RWPE1 (cell line): ENCODE measurements around the gene HTR1E.

ENCODE experiments used
- CTCF ChIA-PET: fragments of 350-600 bp; sonication (Branson Sonifier 250); formaldehyde crosslinking; extraction: SDS; loops from one replicate; lab custom pipeline; 2021; lab: Yijun Ruan, JAX
- POLR2A ChIA-PET: fragments of 400-600 bp; formaldehyde crosslinking; extraction: SDS; loops from one replicate; lab custom pipeline; 2020; ENCODE audit warnings: antibody characterized with exemption; ENCODE audit not compliant: low non-redundant PET; lab: Yijun Ruan, JAX
- DNase-seq: peaks from one replicate; pipeline ENCODE4 v3.0.0; 2012; ENCODE audit warnings: low spot score
- H3K27ac ChIP-seq: fragments of 450-650 bp; 2 replicates; pipeline ENCODE4 v1.5.1; 2017
- TF ChIP-seq, protein P1 (sequence below): fragments of 450-650 bp; conservative IDR thresholded peaks from 2 replicates; pipeline ENCODE4 v1.5.1; 2017; ENCODE audit warnings: low read depth, mild to moderate bottlenecking

HTR1E gene

DNA sequence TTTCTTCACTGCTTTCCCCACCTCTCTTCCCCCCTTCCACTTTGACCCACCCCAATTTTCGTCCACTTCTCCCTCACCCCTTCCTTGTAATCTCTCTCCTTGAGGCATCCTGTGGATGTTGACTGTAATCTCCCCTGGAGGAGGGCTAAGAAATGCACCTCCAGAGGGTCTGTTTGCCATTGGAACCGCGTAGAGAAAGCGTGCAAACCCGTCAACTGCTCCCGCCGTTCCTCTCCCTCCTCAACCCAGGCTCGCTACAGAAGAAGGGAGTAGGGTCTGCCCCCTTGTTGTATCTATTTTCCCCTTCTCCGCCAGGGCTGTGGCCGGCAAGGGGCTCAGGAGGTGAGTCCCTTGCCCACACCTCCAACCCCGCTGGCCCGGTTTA lies 502 bp upstream of the HTR1E start:
- H3K27ac ChIP-seq = no peak overlapping the region
- DNase-seq = no peak
- CTCF ChIA-PET = interaction anchor here (0.6 to 1.5 kb wide), 4 partner anchors 27 to 375 kb away, joined by 3 to 6 read pairs (median 3); no protein-coding TSS in a partner anchor

DNA sequence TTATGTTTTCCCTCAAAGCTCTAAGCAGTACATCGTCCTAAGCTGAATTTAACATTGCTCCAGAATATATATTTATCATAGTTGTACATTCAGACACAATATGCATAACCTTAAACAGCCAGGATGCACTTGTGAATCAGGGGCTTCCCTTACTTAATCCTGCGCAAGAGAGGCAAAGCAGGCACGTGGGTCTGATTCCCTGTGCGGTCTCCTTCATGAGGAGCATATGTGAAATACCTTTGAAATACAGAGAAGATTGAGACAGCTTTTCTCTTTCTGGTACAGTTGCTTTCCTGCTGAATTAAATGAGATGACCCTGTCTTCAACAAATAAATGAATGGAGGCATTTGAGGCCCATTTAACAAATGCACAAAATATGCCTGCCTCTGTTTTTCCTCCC lies 1.5 kb downstream of the HTR1E start:
- no peak overlapping the region for H3K27ac ChIP-seq
- ChIA-PET POLR2A (no interaction called here), CTCF (interaction anchor here (0.7 kb wide), 3 partner anchors 68 to 1017 kb away, joined by 3 to 4 read pairs (median 4); no protein-coding TSS in a partner anchor)
- no peak for DNase-seq
- TF ChIP-seq, protein P1, sequence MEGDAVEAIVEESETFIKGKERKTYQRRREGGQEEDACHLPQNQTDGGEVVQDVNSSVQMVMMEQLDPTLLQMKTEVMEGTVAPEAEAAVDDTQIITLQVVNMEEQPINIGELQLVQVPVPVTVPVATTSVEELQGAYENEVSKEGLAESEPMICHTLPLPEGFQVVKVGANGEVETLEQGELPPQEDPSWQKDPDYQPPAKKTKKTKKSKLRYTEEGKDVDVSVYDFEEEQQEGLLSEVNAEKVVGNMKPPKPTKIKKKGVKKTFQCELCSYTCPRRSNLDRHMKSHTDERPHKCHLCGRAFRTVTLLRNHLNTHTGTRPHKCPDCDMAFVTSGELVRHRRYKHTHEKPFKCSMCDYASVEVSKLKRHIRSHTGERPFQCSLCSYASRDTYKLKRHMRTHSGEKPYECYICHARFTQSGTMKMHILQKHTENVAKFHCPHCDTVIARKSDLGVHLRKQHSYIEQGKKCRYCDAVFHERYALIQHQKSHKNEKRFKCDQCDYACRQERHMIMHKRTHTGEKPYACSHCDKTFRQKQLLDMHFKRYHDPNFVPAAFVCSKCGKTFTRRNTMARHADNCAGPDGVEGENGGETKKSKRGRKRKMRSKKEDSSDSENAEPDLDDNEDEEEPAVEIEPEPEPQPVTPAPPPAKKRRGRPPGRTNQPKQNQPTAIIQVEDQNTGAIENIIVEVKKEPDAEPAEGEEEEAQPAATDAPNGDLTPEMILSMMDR = no peak

More for the DNA sequence above, 502 bp upstream of the HTR1E start:
- TF ChIP-seq, protein P1 = no peak
- POLR2A ChIA-PET = no interaction called here

DNA sequence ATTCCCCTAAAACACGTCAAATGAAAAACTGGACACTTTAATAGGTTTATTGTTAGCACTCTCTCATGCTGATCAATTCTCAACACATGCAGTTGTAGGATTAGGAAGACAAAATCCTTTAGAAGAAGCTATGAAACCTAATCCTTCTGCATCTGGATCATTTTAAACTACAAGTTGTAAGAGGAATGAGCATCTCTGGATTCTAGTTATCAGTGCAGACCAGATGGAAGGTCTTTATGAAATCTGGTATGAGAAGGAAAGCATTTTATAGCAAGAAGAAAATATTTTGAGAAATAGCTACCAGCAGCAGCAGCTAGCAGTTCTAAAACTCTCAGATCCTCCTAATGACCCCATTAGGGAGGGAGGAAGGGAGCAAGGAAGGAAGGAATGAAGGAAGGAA lies 4.1 kb downstream of the HTR1E start:
- POLR2A ChIA-PET = no interaction called here
- H3K27ac ChIP-seq = no peak overlapping the region
- DNase-seq = no peak
- CTCF ChIA-PET = no interaction called here
- TF ChIP-seq, protein P1 = no peak

DNA sequence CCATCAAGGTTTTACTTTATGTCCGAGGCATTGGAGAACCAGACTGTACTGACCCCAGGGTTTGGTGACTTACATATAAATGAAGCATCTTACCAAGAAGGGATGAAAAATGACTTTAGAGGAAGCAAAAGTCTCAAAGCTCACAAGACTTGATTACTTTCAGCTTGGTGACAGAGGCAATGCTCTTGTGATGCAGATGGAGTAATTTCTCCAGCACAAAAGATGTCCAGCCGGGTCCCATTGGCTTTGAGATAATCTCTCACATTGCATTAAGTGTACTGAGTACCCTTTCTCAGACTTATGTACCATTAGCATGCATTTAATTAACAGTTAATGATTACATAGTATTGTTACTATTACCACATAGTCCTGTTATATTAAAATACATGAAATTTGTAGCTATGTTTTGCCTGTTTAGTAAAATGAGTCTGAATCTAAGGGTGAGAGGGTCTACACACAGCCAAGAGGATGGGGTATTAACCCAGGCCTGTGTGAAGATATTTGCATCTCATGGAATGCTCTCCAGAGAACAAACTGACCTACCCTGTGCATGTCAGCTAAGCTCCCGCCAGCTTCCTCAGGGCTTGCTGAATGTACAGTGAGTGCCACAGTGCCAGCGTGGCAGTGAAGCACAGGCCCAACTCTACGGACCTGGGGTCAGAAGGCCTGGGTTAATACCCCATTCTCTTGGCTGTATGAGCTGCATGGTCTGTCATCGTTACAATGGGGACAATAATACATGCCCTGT lies 5.6 kb downstream of the HTR1E start:
- no peak overlapping the region for H3K27ac ChIP-seq
- ChIA-PET POLR2A (no interaction called here), CTCF (interaction anchor here (0.6 to 0.7 kb wide), 3 partner anchors 51 to 1837 kb away, joined by 3 to 5 read pairs (median 3); no protein-coding TSS in a partner anchor)
- TF ChIP-seq, protein P1 = no peak
- DNase-seq = no peak

DNA sequence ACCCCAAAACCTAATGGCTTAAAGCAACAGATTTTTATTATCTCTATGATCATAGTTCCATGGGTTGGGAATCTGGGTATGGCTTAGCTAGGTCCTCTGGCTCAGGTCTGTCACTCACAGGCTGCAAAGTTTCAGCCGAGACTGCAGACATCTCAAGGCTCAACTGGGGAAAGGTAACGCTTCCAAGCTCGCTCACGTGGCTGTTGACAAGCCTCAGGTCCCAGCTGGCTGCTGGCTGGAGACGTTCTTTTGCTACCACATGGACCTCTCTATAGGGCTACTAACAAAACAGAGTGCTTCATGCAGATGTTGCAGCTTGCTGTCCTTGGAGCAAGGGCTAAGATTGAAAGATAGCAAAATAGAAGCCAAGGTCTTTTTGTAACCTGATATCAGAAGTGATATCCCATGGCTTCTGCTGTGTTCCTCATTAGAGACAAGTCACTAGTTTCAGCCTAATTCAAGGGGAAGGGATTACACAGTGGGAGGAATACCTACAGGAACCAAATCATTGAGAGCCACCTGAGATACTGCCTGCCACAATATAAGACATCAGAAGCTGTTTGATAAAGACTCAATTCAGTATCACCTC lies 6.6 kb downstream of the HTR1E start:
- ChIA-PET POLR2A (no interaction called here), CTCF (interaction anchor here (0.6 kb wide), 1 partner anchor 1836 kb away, joined by 5 read pairs; no protein-coding TSS in a partner anchor)
- H3K27ac ChIP-seq = no peak overlapping the region
- no peak for DNase-seq
- TF ChIP-seq, protein P1 = no peak

DNA sequence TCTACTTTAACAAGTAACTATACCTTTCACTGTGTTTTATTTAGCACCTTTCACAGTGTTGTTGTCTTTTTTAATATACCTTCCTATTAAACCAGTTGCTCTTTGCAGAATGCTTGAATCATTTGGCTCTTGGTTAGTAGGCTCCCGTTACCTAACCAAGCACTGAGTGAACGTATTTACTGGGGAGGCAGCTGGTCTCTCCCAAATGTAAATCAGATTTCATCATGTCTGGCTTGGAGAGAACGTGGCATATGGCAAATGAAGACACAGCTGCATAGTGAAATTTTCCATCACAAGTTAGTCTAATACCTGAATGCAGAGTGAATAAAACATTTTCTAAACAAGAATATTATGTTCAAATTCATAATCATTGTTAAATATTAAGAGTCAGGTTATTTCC lies 12.4 kb downstream of the HTR1E start:
- no peak overlapping the region for H3K27ac ChIP-seq
- ChIA-PET POLR2A (no interaction called here), CTCF (no interaction called here)
- TF ChIP-seq, protein P1 = no peak
- no peak for DNase-seq
